ENCODE results near the gene WARS2.

WARS2 gene

DNA sequence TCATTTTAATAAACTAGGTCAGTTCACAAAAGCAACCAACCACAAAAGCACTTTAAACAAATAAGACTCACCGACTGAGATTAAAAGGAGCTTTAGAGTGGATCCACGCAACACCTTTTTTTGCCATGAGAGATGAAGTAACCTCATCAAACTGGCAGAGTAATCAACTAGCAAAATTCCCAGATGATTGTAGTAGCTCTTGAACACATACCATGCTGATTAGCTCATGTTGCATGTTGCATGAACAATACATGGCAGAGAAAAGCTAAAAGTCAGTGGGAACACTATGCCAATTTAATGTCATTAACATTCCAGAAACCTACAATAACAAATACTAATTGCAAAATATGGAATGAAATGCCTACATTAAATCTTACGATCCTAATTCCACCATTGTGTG is 4.1 kb downstream of the WARS2 start:
- Histone ChIP-seq H3K4me2 (ENCODE audit: low read depth, low read length) (no peak overlapping the region), H3F3A (ENCODE audit: insufficient read depth, low read length) (peaks cover 8% of the 10 kb centered on the region), H3K27ac (ENCODE audit: low read length) (no peak overlapping the region), H3K79me2 (ENCODE audit: low read length) (peaks cover 4% of the 10 kb centered on the region), H3K27me3 (replicated peaks; ENCODE audit: insufficient read depth, low read length) (no peaks in the 10 kb centered on the region), H3K4me3 (ENCODE audit: low read length) (no peak overlapping the region), H3K9me3 (replicated peaks; ENCODE audit: insufficient read depth, low read length) (no peaks in the 10 kb centered on the region), H3K9me2 (replicated peaks; ENCODE audit: insufficient read depth, low read length) (no peaks in the 10 kb centered on the region), H4K20me1 (ENCODE audit: insufficient read depth, low read length) (no peaks in the 10 kb centered on the region), H2AFZ (ENCODE audit: low read length) (no peak overlapping the region), H3K36me3 (replicated peaks; ENCODE audit: insufficient read depth, low read length) (no peaks in the 10 kb centered on the region), H3K4me1 (ENCODE audit: low read length) (0 out of 2 replicates have a peak, but pooled peaks cover 3% of the 10 kb centered on the region), H3K9ac (ENCODE audit: low read length) (no peak overlapping the region)
- TF ChIP-seq EZH2 (optimal IDR thresholded peaks at IDR 0.05; ENCODE audit: low read depth, low read length) (no peak), EZH2phosphoT487 (IDR thresholded peaks at IDR 0.05; ENCODE audit: low read length) (no peak)
- TF ChIP-seq, protein P1, sequence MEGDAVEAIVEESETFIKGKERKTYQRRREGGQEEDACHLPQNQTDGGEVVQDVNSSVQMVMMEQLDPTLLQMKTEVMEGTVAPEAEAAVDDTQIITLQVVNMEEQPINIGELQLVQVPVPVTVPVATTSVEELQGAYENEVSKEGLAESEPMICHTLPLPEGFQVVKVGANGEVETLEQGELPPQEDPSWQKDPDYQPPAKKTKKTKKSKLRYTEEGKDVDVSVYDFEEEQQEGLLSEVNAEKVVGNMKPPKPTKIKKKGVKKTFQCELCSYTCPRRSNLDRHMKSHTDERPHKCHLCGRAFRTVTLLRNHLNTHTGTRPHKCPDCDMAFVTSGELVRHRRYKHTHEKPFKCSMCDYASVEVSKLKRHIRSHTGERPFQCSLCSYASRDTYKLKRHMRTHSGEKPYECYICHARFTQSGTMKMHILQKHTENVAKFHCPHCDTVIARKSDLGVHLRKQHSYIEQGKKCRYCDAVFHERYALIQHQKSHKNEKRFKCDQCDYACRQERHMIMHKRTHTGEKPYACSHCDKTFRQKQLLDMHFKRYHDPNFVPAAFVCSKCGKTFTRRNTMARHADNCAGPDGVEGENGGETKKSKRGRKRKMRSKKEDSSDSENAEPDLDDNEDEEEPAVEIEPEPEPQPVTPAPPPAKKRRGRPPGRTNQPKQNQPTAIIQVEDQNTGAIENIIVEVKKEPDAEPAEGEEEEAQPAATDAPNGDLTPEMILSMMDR (IDR thresholded peaks at IDR 0.05; ENCODE audit: low read length) = no peak
- no peak for DNase-seq

DNA sequence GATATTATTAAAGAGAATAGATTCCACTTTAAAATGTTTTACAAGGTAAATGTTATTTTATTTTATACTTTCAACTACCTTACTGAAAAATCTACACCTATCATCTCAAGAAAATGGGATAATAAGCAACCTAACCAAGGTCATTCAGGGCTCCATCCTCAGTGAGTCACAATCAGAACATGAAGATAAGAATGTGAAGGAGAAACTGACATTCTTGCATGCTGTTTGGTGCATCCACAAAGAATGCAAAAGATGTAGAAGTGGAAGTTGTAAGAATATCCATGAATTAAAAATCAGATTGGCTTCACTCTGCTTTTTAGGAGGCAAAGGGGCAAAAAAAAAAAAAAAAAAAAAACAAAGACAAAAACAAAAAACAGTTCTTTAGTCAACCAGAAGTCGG is 6.5 kb downstream of the WARS2 start:
- DNase-seq = no peak
- H3K9me2 ChIP-seq (replicated peaks; ENCODE audit: insufficient read depth, low read length) = no peaks in the 10 kb centered on the region
- no peaks in the 10 kb centered on the region for H3K9me3 ChIP-seq (replicated peaks; ENCODE audit: insufficient read depth, low read length)

DNA sequence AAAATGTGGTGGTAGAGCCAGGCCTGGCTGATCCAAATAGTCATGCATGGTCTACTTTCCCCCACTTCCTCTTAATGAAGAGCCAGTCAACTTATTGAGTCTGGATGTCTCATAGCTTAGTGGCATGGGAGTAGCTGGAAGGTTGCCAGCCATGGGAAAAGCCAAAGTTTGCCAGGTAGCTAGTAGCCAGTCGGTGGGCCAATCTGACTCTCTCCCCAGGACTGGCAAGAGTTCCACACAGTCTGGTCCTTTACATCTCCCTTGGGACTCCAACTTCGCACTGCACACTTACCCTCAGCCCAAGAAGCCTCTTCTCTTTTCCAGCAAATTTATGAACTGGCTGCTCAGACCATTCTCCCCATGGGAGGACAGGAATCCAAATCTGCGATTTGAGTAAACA is 8.3 kb downstream of the WARS2 start:
- no peak overlapping the region for H3K4me3 ChIP-seq (ENCODE audit: low read length)
- H3K9me3 ChIP-seq (replicated peaks; ENCODE audit: insufficient read depth, low read length) = no peaks in the 10 kb centered on the region
- no peaks in the 10 kb centered on the region for H3K36me3 ChIP-seq (replicated peaks; ENCODE audit: insufficient read depth, low read length)
- H3K79me2 ChIP-seq (ENCODE audit: low read length) = no peaks in the 10 kb centered on the region
- H2AFZ ChIP-seq (ENCODE audit: low read length) = no peak overlapping the region
- H3K4me1 ChIP-seq (ENCODE audit: low read length) = no peaks in the 10 kb centered on the region
- H3K9ac ChIP-seq (ENCODE audit: low read length) = no peak overlapping the region
- H3K4me2 ChIP-seq (ENCODE audit: low read depth, low read length) = no peak overlapping the region
- no peaks in the 10 kb centered on the region for H4K20me1 ChIP-seq (ENCODE audit: insufficient read depth, low read length)
- TF ChIP-seq, protein P1 (IDR thresholded peaks at IDR 0.05; ENCODE audit: low read length) = no peak
- TF ChIP-seq EZH2 (optimal IDR thresholded peaks at IDR 0.05; ENCODE audit: low read depth, low read length) = no peak
- no peak for TF ChIP-seq EZH2phosphoT487 (IDR thresholded peaks at IDR 0.05; ENCODE audit: low read length)
- DNase-seq = no peak
- no peaks in the 10 kb centered on the region for H3F3A ChIP-seq (ENCODE audit: insufficient read depth, low read length)
- H3K27ac ChIP-seq (ENCODE audit: low read length) = no peak overlapping the region
- H3K27me3 ChIP-seq (replicated peaks; ENCODE audit: insufficient read depth, low read length) = no peaks in the 10 kb centered on the region
- no peaks in the 10 kb centered on the region for H3K9me2 ChIP-seq (replicated peaks; ENCODE audit: insufficient read depth, low read length)

More for the DNA sequence above, 6.5 kb downstream of the WARS2 start:
- Histone ChIP-seq H3K4me3 (ENCODE audit: low read length) (no peak overlapping the region), H3F3A (ENCODE audit: insufficient read depth, low read length) (no peaks in the 10 kb centered on the region), H4K20me1 (ENCODE audit: insufficient read depth, low read length) (no peaks in the 10 kb centered on the region), H3K4me1 (ENCODE audit: low read length) (no peaks in the 10 kb centered on the region), H3K4me2 (ENCODE audit: low read depth, low read length) (no peak overlapping the region), H3K79me2 (ENCODE audit: low read length) (no peaks in the 10 kb centered on the region; the same call in 1 of the 2 replicates), H2AFZ (ENCODE audit: low read length) (no peak overlapping the region), H3K27me3 (replicated peaks; ENCODE audit: insufficient read depth, low read length) (no peaks in the 10 kb centered on the region), H3K27ac (ENCODE audit: low read length) (no peak overlapping the region), H3K9ac (ENCODE audit: low read length) (no peak overlapping the region), H3K36me3 (replicated peaks; ENCODE audit: insufficient read depth, low read length) (no peaks in the 10 kb centered on the region)
- TF ChIP-seq, protein P1 (IDR thresholded peaks at IDR 0.05; ENCODE audit: low read length) = no peak
- TF ChIP-seq EZH2phosphoT487 (IDR thresholded peaks at IDR 0.05; ENCODE audit: low read length) (no peak), EZH2 (optimal IDR thresholded peaks at IDR 0.05; ENCODE audit: low read depth, low read length) (no peak)
